H4 (cell line): ENCODE results near the gene CATSPERB. TPM values are rescaled to one million over a fixed set of nuclear protein-coding genes. Genes with fewer than 3 reads are reported as not detected.
"Not testable (repeated sequence)": the region's sequence is repeated elsewhere in the genome, so short reads cannot be mapped to it uniquely, and the experiment has no call there.

Experiments
- DNase-seq: peaks from one replicate; pipeline ENCODE4 v3.0.0-alpha.2; 2015; ENCODE audit warnings: low spot score
- total RNA-seq: library from RNA; depleted of rRNA; stranded (reverse); fragments of >200 nt; shearing (Covaris generic); gene quantifications from 2 replicates; pipeline ENCODE4 v1.2.3, GENCODE V29; 2014

CATSPERB gene
- total RNA-seq, 1 experiment from 2014 or later, result 0.06 TPM

- DNase-seq, result no peak
Observed at GRCh38 chr14:91577632-91578233, 154.2 kb downstream of the CATSPERB start.

GRCh38 chr14:91575469-91576208 lies 156.2 kb downstream of the CATSPERB start:
- no peak for DNase-seq

- DNase-seq, result peak; percentile 18
Observed at GRCh38 chr14:91573894-91574837, 157.7 kb downstream of the CATSPERB start.

- DNase-seq, result no peak
Observed at GRCh38 chr14:91573528-91573893, 158.4 kb downstream of the CATSPERB start.

- no peak for DNase-seq
Observed at GRCh38 chr14:91570021-91570420, 161.9 kb downstream of the CATSPERB start.

GRCh38 chr14:91569301-91569700 lies 162.6 kb downstream of the CATSPERB start:
- no peak for DNase-seq

GRCh38 chr14:91568626-91569025 lies 163.3 kb downstream of the CATSPERB start:
- no peak for DNase-seq

- not testable (repeated sequence) for DNase-seq
Observed at GRCh38 chr14:91567827-91568226, 164.1 kb downstream of the CATSPERB start.

GRCh38 chr14:91555531-91555930 lies 176.4 kb downstream of the CATSPERB start:
- no peak for DNase-seq

- DNase-seq, result no peak
Observed at GRCh38 chr14:91554535-91555332, 177.2 kb downstream of the CATSPERB start.

- no peak for DNase-seq
Observed at GRCh38 chr14:91548108-91548507, 183.8 kb downstream of the CATSPERB start.

GRCh38 chr14:91545946-91546716 lies 185.8 kb downstream of the CATSPERB start:
- no peak for DNase-seq

- no peak for DNase-seq
Observed at GRCh38 chr14:91545204-91545603, 186.7 kb downstream of the CATSPERB start.

GRCh38 chr14:91536327-91536726 lies 195.6 kb downstream of the CATSPERB start:
- no peak for DNase-seq

GRCh38 chr14:91534059-91534458 lies 197.8 kb downstream of the CATSPERB start:
- DNase-seq, result not testable (repeated sequence)

GRCh38 chr14:91533623-91534022 lies 198.3 kb downstream of the CATSPERB start:
- DNase-seq, result no peak
